ENCODE data around the gene SMAD5. TPM values are rescaled to one million over a fixed set of nuclear protein-coding genes. Genes with fewer than 3 reads are reported as not detected.

Gene SMAD5
- total and polyA plus RNA-seq, 2 of the 8 experiments (the other 6 are each of a cell fraction or from before 2014, with no cell fraction given), result 30.2 to 60.5 TPM

DNA sequence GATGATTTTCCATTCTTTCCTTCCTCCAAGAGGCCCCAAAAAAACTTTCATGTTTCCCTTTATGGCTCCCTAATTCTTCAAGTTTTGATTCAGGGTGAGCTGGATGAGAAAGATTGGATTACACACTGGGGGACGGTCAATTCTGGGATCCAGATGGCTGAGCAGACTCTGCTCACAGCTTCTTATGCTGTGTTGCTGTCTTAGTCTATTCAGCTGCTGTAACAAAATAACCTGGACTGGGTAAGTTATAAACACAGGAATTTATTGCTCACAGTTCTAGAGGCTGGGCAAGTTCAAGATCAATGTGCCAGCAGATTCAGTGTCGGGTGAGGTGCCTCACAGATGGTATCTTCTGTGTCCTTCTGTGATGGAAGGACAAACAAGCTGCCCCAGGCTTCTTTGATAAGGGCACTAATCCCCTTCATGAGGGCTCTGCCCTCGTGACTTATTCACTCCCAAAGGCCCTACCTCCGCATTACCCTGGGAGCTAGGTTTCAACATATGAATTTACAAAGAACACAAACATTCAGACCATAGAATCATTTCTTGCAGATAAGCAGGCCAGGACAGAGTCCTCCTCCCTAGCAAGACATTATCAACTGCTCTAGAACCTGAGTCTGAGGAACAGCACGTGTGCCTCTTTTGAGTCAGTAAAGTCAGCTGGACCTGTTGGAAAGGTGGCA, 23.1 kb upstream of the SMAD5 start (continued):
- no peak for TF ChIP-seq SP2 (IDR thresholded peaks at IDR 0.05; ENCODE audit: low read length)
- TF ChIP-seq, protein P1, sequence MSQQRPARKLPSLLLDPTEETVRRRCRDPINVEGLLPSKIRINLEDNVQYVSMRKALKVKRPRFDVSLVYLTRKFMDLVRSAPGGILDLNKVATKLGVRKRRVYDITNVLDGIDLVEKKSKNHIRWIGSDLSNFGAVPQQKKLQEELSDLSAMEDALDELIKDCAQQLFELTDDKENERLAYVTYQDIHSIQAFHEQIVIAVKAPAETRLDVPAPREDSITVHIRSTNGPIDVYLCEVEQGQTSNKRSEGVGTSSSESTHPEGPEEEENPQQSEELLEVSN (IDR thresholded peaks at IDR 0.05), result no peak
- TF ChIP-seq POLR2AphosphoS5 (IDR thresholded peaks at IDR 0.05; ENCODE audit: low read depth, low read length), result no peak
- no peak for TF ChIP-seq GTF2F1 (IDR thresholded peaks at IDR 0.05; ENCODE audit: borderline replicate concordance, low read depth, low read length)
- TF ChIP-seq CHD1 (IDR thresholded peaks at IDR 0.05; ENCODE audit: low read depth, low read length), result no peak

Data from H1 (cell line).